Astrocyte of the spinal cord (primary cell): Measurements from ENCODE around the gene ASTN2.
A peak's percentile ranks its signal among the peaks of the same experiment; 100 is the strongest.

Source experiments
- DNase-seq: peaks from one replicate; pipeline ENCODE4 v3.0.0; 2011; ENCODE audit warnings: low read depth, low spot score
- H3K4me3 ChIP-seq: 2 replicates; pipeline ENCODE4 v1.5.1; 2011; ENCODE audit warnings: low read depth, mild to moderate bottlenecking, low read length, moderate library complexity
- in situ Hi-C: cut with HindIII; loops from 2 replicates; pipeline ENCODE4 v1.10.0; 2017; ENCODE audit warnings: low sequenced_read_pairs
- TF ChIP-seq, protein P1 (sequence below): IDR thresholded peaks from 2 replicates; pipeline ENCODE4 v1.5.1; 2012; ENCODE audit warnings: low read depth, mild to moderate bottlenecking, low read length, inconsistent platforms

Gene ASTN2

DNA sequence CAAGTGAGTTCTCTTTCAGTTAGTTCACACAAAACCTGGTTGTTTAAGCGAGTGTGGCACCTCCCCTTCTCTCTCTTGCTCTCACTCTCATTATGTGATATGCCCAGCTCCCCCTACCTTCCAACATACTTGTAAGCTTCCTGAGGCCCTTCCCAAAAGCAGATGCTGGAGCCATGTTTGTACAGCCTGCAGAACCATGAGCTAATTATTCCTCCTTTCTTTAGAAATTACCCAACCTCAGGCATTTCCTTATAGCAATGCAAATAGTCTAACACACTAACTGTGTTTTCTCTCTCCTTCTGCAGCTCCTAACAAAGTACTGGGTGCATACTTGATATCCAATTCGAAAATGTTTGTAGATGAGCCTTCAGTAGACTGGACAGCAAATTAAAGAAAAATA is 665.1 kb downstream of the ASTN2 start:
- no peak for DNase-seq
- no peak overlapping the region for H3K4me3 ChIP-seq
- in situ Hi-C loops, result no loop called here
- TF ChIP-seq, protein P1, sequence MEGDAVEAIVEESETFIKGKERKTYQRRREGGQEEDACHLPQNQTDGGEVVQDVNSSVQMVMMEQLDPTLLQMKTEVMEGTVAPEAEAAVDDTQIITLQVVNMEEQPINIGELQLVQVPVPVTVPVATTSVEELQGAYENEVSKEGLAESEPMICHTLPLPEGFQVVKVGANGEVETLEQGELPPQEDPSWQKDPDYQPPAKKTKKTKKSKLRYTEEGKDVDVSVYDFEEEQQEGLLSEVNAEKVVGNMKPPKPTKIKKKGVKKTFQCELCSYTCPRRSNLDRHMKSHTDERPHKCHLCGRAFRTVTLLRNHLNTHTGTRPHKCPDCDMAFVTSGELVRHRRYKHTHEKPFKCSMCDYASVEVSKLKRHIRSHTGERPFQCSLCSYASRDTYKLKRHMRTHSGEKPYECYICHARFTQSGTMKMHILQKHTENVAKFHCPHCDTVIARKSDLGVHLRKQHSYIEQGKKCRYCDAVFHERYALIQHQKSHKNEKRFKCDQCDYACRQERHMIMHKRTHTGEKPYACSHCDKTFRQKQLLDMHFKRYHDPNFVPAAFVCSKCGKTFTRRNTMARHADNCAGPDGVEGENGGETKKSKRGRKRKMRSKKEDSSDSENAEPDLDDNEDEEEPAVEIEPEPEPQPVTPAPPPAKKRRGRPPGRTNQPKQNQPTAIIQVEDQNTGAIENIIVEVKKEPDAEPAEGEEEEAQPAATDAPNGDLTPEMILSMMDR, result no peak

DNA sequence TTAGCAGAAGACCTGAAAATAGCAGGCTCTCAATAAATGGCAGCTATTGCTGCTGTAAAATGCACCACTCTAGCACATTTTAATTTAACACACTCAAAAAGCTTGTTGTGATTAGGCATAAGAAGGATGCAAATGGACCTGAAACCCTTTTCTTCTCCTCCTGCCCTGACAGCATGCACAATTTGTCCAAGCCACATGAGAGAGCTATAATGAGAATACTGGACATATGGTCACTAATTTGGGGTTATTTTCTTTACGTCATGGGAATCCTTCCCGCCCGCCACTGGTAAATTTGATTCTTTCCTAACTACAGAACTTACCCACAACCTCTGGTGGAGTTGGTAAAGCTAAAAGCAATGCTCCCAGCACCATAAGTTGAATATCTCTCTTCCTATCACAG is 665.7 kb downstream of the ASTN2 start:
- DNase-seq, result no peak
- in situ Hi-C loops, result no loop called here
- TF ChIP-seq, protein P1, result no peak
- no peak overlapping the region for H3K4me3 ChIP-seq

DNA sequence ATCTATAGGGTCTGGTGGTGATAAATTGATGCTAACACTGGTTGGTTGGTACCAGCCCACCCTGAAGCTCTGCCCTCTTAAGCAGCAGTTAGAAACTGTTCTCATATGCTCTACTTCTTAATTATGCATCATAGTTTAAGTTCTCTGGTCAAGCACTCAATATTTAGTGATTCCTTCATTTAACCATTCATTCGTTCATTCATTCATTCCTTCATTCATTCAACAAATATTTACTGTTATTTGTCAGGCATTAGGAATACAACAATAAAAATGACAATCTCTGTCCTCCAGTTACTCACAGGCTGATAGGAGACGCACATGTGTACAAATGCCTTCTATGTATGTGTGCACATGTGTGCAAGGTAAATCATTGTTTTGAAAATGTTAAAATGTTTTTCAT is 673.1 kb downstream of the ASTN2 start:
- DNase-seq, result no peak
- in situ Hi-C loops, result no loop called here
- TF ChIP-seq, protein P1, result no peak
- H3K4me3 ChIP-seq, result no peak overlapping the region

DNA sequence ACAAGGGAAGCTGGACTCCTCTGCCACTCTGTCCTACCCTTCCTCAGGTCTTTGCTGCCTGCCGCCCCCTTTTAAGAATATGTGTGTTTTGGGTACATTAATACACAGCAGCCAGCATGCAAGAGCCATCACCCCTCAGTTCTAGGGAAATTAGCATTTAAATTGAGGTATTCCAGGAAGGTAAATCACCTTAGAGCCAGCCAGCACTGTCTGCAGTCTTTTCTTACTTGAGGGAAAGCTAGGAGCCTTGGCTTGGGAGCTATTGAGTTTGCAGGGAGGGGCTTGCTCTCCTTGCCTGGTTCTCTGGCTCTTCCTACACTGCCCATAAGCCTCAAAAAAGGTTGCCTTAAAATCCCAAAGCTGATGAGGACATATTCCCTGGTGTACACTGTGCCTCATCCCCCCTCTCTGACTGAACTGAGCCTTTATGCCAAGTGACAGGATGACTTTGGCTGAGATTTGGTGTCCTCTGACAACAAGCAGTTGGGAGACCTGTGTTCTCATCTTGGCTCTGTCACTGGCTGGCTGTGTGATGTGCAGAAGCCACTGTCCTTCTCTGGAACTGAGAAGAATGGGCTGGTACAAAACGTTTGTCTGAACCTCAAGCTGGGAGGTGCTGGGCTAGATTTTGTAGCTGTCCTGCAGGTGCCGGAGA is 673.6 kb downstream of the ASTN2 start:
- TF ChIP-seq, protein P1, result no peak
- no peak for DNase-seq
- H3K4me3 ChIP-seq, result no peak overlapping the region
- in situ Hi-C loops, result no loop called here

DNA sequence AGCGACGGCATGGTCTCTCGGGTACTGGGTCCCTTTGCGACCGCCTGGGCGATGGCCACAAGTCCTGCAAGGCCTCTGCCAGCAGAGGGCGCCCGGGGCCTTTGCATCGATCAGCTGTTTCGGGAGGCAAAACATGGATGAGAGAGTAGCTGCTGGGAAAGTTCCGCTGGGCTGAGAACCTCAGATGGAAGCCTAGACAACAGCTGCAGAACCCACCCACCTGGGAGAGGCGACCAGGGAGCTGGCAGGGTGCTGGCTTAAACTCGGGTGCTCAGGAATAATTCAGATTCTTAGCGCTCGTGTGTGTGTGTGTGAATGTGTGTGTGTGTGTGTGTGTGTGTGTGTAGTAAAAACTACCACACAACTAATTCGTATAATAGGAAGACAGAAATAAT is 677.7 kb downstream of the ASTN2 start:
- H3K4me3 ChIP-seq, result no peak overlapping the region
- peak; percentile 60 for DNase-seq
- TF ChIP-seq, protein P1, result peak; percentile 95
- in situ Hi-C loops, result no loop called here

DNA sequence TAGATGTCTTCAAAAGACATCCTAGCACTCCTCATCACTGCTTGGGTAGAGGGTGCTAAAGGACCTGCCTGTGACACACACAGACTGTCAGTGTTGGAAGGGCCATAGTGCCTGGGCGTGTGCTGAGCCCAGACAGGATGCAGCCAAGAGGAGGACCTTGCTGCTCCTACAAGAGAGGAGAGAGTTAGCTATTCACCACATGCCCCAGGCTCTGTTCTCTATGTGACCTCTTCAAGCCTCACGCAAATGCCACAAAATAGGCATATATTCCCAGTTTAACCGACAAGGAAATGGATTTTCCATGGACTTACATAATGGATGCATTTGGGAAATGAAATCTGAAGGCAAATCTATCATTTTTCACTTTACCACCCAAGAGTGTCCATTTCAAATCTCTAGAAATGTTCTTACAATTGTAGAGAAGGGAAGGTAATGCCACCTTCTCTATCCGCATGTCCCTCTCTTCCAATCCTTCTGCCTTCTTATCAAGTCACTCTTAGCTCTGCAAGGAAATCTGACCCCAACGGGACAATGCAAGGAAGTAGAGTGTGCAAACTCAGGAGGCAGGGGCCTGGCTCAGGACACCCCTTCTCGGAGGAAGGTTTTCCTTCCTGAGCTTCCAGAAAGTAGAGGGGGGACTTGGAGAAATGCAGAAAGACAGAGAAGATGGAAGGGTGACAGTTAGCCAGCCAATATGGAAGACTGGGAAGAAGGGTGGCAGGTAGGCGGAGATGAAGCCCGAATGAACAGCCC is 678.3 kb downstream of the ASTN2 start:
- no peak for DNase-seq
- TF ChIP-seq, protein P1, result no peak
- no peak overlapping the region for H3K4me3 ChIP-seq
- in situ Hi-C loops, result no loop called here
